Choroid plexus epithelial cell (primary cell): ENCODE data around the gene KRT38.
"Not testable (repeated sequence)": the region's sequence is repeated elsewhere in the genome, so short reads cannot be mapped to it uniquely, and the experiment has no call there.

Experiments
- DNase-seq: peaks from one replicate; pipeline ENCODE4 v3.0.0-alpha.2; 2010; ENCODE audit warnings: low read depth
- H3K4me3 ChIP-seq: 2 replicates; pipeline ENCODE4 v1.5.1; 2011; ENCODE audit warnings: low read depth, mild to moderate bottlenecking, control low read depth, low read length, moderate library complexity
- CTCF ChIP-seq: conservative IDR thresholded peaks from 2 replicates; pipeline ENCODE4 v1.5.1; 2011; ENCODE audit warnings: low read depth, mild to moderate bottlenecking, control low read depth, inconsistent platforms, low read length, moderate library complexity

Gene KRT38

GRCh38 chr17:41437769-41438168, 3.0 kb downstream of the KRT38 start:
- no peak for TF ChIP-seq CTCF
- H3K4me3 ChIP-seq = no peak overlapping the region
- no peak for DNase-seq

DNA sequence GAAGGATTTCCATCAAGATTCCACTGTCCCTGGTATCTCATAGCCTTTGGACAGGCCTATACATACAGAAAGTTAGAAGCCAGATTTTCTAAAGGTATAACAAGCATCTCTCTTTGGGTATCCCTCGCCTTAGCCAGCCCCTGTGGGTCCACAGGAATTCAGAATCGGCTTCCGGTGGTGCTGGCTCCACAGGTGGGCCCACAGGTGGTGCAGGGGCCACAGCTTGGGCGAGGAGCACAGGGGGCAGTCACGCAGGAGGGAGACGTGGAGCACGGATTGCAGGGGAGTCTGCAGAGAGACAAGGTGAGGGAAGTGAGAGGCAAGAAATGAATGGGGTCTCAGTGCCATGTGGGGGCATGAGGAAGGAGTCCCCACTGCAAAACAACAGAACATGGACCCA, 3.5 kb downstream of the KRT38 start:
- no peak for DNase-seq
- no peak overlapping the region for H3K4me3 ChIP-seq
- TF ChIP-seq CTCF = no peak

DNA sequence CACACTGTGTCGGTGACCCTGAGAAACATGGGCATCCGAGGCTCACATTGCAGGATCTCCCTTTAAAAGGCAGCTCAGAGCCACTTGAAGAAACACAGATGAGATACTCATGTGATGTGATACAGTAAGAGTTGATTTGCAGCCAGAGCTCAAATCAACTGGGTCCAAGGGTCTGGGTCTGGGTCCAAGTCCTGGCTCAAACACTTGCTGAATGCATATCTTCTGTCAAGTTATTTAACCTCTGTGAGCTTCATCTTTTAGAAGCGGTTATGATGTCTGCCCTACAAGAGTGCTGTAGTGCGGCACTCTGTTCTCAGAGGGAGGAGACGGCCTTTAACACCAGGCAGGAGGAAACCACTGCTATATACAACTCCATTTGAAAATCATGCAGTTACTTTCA, 6.4 kb downstream of the KRT38 start:
- peak; percentile 30 for DNase-seq
- TF ChIP-seq CTCF = no peak
- H3K4me3 ChIP-seq = no peak overlapping the region

DNA sequence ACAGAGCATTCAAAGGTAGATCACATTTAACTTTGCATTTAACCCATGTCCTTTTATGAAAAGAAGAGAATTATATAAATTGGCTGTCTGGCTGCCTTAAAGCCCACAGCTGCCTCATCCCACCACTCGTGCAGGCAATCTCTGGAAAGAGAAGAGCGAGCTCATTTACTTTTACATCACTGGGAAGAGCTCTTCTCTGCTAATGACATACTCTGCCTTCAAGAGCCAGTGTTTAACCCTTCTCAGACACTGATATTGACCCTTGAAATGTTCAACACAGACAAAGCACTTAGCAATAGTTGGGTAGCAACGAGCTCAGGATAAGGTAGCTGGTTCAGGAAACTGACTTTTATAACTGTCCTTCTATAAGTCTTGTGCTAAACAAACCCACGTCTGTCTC, 6.8 kb downstream of the KRT38 start:
- no peak for DNase-seq
- TF ChIP-seq CTCF = no peak
- H3K4me3 ChIP-seq = no peak overlapping the region

DNA sequence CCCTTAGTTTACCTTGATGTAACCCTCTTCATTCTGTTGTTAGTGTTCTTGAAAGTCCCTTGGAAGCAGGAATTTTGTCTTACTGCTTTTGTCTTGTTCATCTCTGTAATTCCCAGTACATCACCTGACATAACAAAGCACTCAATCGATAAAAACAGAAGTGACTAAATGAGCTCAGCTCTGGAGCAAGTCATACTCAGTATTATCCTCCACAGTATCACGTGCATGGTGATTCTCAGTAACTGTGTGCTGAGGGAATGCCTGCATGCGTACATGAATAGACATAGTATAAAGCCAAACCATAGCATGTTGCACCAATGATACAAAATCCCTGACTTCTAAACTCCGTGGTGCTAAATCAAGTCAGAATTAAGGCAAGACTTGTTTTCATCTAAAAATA, 7.2 kb downstream of the KRT38 start:
- no peak for DNase-seq
- TF ChIP-seq CTCF = no peak

GRCh38 chr17:41430376-41430775, 10.4 kb downstream of the KRT38 start:
- DNase-seq, H3K4me3 ChIP-seq: not testable (repeated sequence)

More for the DNA sequence above, 7.2 kb downstream of the KRT38 start:
- H3K4me3 ChIP-seq = no peak overlapping the region

DNA sequence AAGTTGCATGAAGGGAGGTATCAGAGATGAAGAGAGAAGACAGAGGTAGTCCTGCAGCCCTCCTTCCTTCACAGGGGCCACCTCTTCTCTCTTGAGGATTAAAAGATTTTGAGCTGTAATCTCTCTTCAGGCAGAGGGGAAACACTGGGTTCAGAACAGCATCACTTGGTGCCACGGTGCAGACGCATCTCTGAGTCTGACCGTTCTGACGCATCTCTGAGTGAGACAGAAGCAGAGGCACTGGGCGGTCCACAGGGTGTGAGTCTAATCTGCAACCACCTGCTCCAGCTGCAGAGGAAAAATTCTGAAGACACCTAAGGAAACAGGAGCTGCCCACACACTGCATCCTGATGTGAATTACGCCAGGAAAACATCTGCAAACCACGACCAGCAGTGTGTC, 11.1 kb downstream of the KRT38 start:
- TF ChIP-seq CTCF = no peak
- H3K4me3 ChIP-seq = no peak overlapping the region
- DNase-seq = no peak
